Astrocyte of the spinal cord (primary cell): Measurements from ENCODE around the gene PLA2G2C.

Experiments used
- DNase-seq: peaks from one replicate; pipeline ENCODE4 v3.0.0; 2011; ENCODE audit warnings: low read depth, low spot score
- H3K4me3 ChIP-seq: 2 replicates; pipeline ENCODE4 v1.5.1; 2011; ENCODE audit warnings: low read depth, mild to moderate bottlenecking, low read length, moderate library complexity
- in situ Hi-C: cut with HindIII; loops from 2 replicates; pipeline ENCODE4 v1.10.0; 2017; ENCODE audit warnings: low sequenced_read_pairs
- TF ChIP-seq, protein P1 (sequence below): IDR thresholded peaks from 2 replicates; pipeline ENCODE4 v1.5.1; 2012; ENCODE audit warnings: low read depth, mild to moderate bottlenecking, low read length, inconsistent platforms

PLA2G2C gene

DNA sequence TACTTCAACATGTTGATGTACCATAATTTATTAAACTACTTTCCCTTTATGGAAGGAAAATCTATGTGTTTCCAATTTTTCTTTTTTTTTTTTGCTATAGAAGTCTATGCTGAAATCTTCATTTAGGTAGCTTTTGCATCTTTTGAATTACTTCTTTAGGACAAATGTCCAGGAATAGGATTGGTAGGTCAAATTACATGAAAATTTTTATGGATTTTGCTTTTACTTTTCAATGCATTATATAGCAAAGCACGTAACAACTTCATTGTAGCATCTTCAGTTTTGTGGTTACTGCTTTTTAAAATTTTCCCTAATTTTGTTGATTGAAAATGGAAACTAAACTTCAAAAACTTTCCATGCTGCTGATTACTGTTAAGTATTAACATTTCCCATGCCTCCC lies 12.0 kb upstream of the PLA2G2C start:
- DNase-seq = no peak
- in situ Hi-C loops = no loop called here
- H3K4me3 ChIP-seq = no peak overlapping the region
- TF ChIP-seq, protein P1, sequence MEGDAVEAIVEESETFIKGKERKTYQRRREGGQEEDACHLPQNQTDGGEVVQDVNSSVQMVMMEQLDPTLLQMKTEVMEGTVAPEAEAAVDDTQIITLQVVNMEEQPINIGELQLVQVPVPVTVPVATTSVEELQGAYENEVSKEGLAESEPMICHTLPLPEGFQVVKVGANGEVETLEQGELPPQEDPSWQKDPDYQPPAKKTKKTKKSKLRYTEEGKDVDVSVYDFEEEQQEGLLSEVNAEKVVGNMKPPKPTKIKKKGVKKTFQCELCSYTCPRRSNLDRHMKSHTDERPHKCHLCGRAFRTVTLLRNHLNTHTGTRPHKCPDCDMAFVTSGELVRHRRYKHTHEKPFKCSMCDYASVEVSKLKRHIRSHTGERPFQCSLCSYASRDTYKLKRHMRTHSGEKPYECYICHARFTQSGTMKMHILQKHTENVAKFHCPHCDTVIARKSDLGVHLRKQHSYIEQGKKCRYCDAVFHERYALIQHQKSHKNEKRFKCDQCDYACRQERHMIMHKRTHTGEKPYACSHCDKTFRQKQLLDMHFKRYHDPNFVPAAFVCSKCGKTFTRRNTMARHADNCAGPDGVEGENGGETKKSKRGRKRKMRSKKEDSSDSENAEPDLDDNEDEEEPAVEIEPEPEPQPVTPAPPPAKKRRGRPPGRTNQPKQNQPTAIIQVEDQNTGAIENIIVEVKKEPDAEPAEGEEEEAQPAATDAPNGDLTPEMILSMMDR = no peak

DNA sequence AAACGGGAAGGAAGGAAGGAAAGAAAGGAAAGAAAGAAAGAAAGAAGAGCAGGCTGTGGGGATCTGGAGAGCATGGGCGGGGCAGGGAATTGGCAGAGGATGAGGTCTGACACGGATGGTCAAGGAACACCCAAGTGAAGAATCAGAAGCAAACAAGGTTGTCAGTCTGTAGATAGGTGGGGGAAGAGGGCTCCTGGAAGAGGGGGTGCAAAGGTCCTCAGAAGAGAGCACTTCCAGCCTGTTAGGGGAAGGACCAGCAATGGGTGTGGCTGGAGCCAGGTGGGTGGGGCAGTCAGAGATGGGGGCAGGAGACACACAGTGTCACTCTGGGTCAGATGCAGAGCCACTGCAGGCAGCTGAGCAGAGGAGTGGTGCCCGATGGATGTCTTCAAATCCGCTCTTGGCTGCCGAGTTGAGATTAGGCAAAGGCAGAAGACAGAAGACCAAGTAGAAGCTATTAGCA lies 11.0 kb upstream of the PLA2G2C start:
- no peak overlapping the region for H3K4me3 ChIP-seq
- TF ChIP-seq, protein P1 = no peak
- no peak for DNase-seq

DNA sequence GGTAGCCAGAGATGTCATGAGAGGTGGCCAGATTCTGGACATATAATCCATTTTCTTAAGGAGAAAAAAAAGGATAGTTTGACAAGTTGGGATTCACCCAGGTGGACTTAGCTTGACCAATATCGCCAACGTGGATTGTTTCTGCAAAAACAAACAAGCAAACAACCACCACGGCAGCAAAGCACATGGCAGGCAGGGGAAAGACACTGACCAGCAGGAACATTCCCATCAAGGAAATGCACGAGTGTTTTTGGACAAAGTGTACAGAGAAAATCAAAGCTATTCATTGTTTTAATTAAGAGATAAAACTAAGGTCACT lies 9.1 kb upstream of the PLA2G2C start:
- in situ Hi-C loops = no loop called here
- DNase-seq = no peak
- TF ChIP-seq, protein P1 = no peak
- no peak overlapping the region for H3K4me3 ChIP-seq

More for the DNA sequence above, 11.0 kb upstream of the PLA2G2C start:
- in situ Hi-C loops = no loop called here

DNA sequence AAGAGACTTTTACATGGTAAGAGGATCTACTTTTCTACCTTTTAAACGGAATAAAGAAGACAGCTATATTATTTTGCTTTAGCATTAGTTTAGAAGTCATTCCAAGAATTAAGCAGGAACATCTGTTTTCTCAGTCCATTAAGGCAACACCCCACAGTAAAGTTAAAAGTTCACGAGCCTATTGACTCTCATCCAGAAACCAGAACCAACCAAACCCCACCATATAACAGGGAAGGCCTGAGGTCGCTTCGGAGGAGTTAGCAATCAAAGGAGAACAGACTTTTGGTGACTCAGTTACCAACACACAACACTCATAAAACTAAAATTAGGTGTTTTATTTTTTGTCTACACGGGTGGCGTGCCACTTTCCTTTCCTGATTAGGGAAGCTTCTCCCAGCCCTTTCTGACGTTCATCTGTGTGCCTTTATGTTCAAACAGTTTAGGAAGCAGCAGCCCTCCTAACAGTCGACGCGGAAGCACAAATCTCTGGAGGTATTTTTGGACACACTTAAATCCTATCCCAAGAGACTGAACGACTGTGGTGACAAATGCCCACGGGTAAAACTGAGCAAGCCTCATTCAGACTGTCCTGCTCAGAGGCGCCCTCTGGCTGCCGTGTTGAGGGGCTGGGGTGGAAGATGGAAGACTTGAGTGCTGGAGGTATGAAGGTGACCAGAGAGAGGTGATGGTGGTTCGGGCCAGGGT lies 8.6 kb upstream of the PLA2G2C start:
- in situ Hi-C loops = no loop called here
- peak; percentile 30 for DNase-seq
- TF ChIP-seq, protein P1 = peak; percentile 96
- H3K4me3 ChIP-seq = no peak overlapping the region

DNA sequence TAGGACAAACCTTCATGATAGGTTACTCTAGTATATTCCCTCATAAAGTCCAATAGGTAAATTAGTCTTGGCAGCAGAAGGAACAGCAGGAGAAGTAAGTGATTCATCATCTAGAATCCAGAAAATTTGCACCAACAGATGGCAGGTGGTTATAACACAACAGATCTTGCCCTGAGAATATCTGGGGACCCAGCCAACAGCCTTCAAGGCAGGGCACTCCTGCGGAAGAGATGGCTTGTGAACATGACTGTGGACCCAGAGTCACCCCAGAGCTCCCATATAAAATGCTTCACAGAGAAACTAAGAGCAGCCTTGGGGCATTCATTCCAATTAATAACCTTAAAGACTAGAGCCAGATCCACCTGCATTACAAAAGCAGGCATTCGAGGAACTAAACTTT lies 7.9 kb upstream of the PLA2G2C start:
- H3K4me3 ChIP-seq = no peak overlapping the region
- no peak for DNase-seq
- TF ChIP-seq, protein P1 = no peak
- in situ Hi-C loops = no loop called here

DNA sequence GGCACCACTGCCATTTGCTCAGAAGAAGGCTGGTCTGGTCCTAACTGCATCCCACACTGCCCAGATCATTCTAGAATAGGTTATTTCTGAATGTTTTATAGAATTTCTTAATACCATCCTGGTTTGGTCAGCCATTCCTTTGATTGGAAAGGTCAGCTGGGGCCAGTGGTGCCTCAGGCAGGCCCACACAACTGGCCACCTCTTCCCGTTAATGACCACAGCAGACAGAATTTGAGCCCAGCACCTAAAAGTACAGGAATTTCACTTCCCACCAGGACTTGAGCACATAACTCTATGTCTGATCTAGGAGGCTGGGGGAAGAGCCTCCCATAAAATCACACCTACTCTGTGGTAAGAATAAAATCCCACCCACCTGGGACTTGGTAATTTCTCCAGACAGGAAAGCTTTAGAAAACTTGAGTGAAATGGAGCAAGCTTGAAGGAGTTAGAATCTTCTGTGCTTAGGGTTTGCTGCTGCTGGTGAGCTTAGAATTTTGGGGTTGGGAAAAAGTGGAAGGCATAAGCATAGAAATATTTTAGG lies 6.6 kb upstream of the PLA2G2C start:
- H3K4me3 ChIP-seq = no peak overlapping the region
- in situ Hi-C loops = no loop called here
- DNase-seq = no peak
- TF ChIP-seq, protein P1 = no peak
